ENCODE data around the gene DEPP1. TPM values are rescaled to one million over a fixed set of nuclear protein-coding genes. Genes with fewer than 3 reads are reported as not detected.

DEPP1 gene
- total and polyA plus RNA-seq, 4 donors: 10.7 to 79.3 (median 33.5) TPM

- TF ChIP-seq JUND (IDR thresholded peaks at IDR 0.05): no peak
These were observed 418 bp downstream of the DEPP1 start (continued) for GRCh38 chr10:44978213-44978569.

DNA sequence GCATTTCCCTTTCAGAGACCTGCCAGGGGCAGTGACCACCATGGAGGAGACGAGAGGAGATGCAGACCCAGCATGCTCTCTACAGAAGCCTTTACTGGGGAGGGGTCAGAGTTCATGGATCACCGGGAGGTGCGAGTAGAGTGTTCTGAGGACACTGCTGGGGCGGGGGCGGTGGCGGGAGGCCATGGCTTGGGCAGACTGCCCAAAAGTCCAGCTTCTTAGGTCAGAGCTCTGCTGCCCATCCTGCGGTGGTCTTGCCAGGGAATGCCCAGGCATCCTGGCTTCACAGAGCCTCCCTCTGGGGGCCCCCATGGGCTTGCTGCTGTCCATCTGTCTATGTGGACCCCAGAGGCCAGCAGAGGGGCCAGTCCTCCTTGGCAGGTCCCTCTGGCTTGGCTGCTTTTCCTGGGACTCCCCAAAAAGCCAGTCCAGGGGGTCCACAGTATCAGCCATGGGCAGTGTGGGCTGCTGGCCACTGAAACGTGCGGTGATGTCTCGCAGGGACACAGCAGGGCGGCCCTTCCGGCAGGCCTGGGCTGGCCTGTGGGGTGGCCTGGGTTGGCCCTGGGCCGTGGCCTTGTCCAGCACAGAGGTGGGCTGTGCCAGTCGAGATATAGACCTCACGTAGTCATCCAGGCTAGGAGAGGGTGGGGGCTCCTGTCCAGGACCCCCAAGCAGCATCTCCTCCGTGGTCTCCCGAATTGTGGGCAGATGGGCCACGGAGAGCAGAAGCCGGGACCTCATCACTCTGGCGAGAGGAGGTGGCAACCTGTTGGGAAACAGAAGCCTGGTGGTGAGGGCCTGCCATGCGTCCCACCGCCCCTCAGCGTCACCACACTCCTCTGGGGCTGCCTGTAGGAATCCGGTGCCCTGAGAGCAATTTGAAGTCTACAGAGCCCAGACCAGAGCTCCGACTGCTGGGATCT, 1.1 kb downstream of the DEPP1 start:
- Histone ChIP-seq H3K27ac (ENCODE audit: low read depth in 1 of 2, low read length in 2 of 2) (peak overlapping the region; percentile 91 to 94), H3K4me3 (ENCODE audit: low read depth in 1 of 3, low read length in 3 of 3) (peak overlapping the region; percentile 68 to 90 (median 88)), H3K27me3 (ENCODE audit: control insufficient read depth in 4 of 4, insufficient read depth in 4 of 4, low read length in 3 of 4) (no peaks in the 10 kb centered on the region), H3K36me3 (ENCODE audit: control insufficient read depth in 4 of 4, insufficient read depth in 3 of 4, low read depth in 1 of 4, low read length in 3 of 4) (peaks cover 0 to 5% (median under 1%) of the 10 kb centered on the region in 4 donors), H3K9me3 (ENCODE audit: control insufficient read depth in 4 of 4, low read length in 3 of 4) (no peaks in the 10 kb centered on the region), H3K4me1 (ENCODE audit: control insufficient read depth in 4 of 4, insufficient read depth in 4 of 4, low read length in 3 of 4) (peaks cover 24 to 57% (median 46%) of the 10 kb centered on the region in 4 donors), H3K9ac (ENCODE audit: low read depth in 1 of 2, low read length in 2 of 2) (peak overlapping the region; percentile 92 to 95)
- WGBS: 25% methylated on average over 25 of the region's 25 CpGs
- DNase-seq (ENCODE audit: low spot score): no peak
- TF ChIP-seq GABPA (IDR thresholded peaks at IDR 0.05 in 1 of 2, conservative IDR thresholded peaks at IDR 0.05 in 1 of 2) (no peak), RXRA (IDR thresholded peaks at IDR 0.05) (peak; percentile 48 to 73), SP1 (IDR thresholded peaks at IDR 0.05) (peak; percentile 11), MAX (IDR thresholded peaks at IDR 0.05) (no peak), EGR1 (IDR thresholded peaks at IDR 0.05; ENCODE audit: low read depth in 2 of 2) (peak in 1 of 2 donors; percentile 72), NR2F2 (IDR thresholded peaks at IDR 0.05) (no peak), JUND (IDR thresholded peaks at IDR 0.05) (no peak), FOXA1 (IDR thresholded peaks at IDR 0.05) (no peak), RAD21 (IDR thresholded peaks at IDR 0.05) (peak in 1 of 2 donors; percentile 11)

- Histone ChIP-seq H3K4me1 (ENCODE audit: control insufficient read depth in 4 of 4, insufficient read depth in 4 of 4, low read length in 3 of 4) (peaks cover 17 to 50% (median 41%) of the 10 kb centered on the region in 4 donors), H3K4me3 (ENCODE audit: low read depth in 1 of 3, low read length in 3 of 3) (peak overlapping the region; percentile 68 to 90 (median 88)), H3K36me3 (ENCODE audit: control insufficient read depth in 4 of 4, insufficient read depth in 3 of 4, low read depth in 1 of 4, low read length in 3 of 4) (peaks cover 0 to 5% (median under 1%) of the 10 kb centered on the region in 4 donors), H3K9ac (ENCODE audit: low read depth in 1 of 2, low read length in 2 of 2) (peak overlapping the region; percentile 92 to 95), H3K27me3 (ENCODE audit: control insufficient read depth in 4 of 4, insufficient read depth in 4 of 4, low read length in 3 of 4) (no peaks in the 10 kb centered on the region), H3K27ac (ENCODE audit: low read depth in 1 of 2, low read length in 2 of 2) (peak overlapping the region; percentile 91 to 94), H3K9me3 (ENCODE audit: control insufficient read depth in 4 of 4, low read length in 3 of 4) (no peaks in the 10 kb centered on the region)
- WGBS: 53% methylated on average over 9 of the region's 9 CpGs
- TF ChIP-seq SP1 (IDR thresholded peaks at IDR 0.05): no peak
- TF ChIP-seq REST (IDR thresholded peaks at IDR 0.05): peak; percentile 18
- DNase-seq (ENCODE audit: low spot score): no peak
These were observed 2.0 kb downstream of the DEPP1 start for GRCh38 chr10:44976352-44977198.
